OCI-LY1 (cell line): ENCODE results near the gene EEFSEC.

Experiments
- H2AFZ ChIP-seq: fragments of 200-600 bp; sonication (generic), shearing (Covaris generic); 2 replicates; pipeline ENCODE4 v1.6.0; 2014; ENCODE audit warnings: antibody characterized with exemption, mild to moderate bottlenecking, low read length
- H3F3A ChIP-seq: fragments of 200-600 bp; sonication (generic), shearing (Covaris generic); 2 replicates; pipeline ENCODE4 v1.6.0; 2014; ENCODE audit warnings: mild to moderate bottlenecking, antibody characterized with exemption, low read length, moderate library complexity; ENCODE audit not compliant: insufficient read depth
- H3K27ac ChIP-seq: fragments of 200-600 bp; sonication (generic); 2 replicates; pipeline ENCODE4 v1.5.1; 2014; ENCODE audit warnings: low read length, mixed run types, mild to moderate bottlenecking, low read depth; ENCODE audit not compliant: poor library complexity, severe bottlenecking
- H3K27me3 ChIP-seq: fragments of 200-600 bp; sonication (generic); 2 replicates; pipeline ENCODE4 v1.6.0; 2014; ENCODE audit warnings: antibody characterized with exemption, mild to moderate bottlenecking, low read length, moderate library complexity; ENCODE audit not compliant: insufficient read depth
- H3K36me3 ChIP-seq: fragments of 200-600 bp; sonication (generic); 2 replicates; pipeline ENCODE4 v1.6.1; 2014; ENCODE audit warnings: mild to moderate bottlenecking, antibody characterized with exemption, low read length, moderate library complexity, mixed read lengths; ENCODE audit not compliant: insufficient read depth
- H3K4me1 ChIP-seq: fragments of 200-600 bp; sonication (generic); 2 replicates; pipeline ENCODE4 v1.5.1; 2014; ENCODE audit warnings: mild to moderate bottlenecking, low read length, moderate library complexity; ENCODE audit not compliant: insufficient read depth, severe bottlenecking
- H3K4me2 ChIP-seq: fragments of 200-600 bp; sonication (generic), shearing (Covaris generic); 2 replicates; pipeline ENCODE4 v1.6.1; 2014; ENCODE audit warnings: low read length
- H3K4me3 ChIP-seq: fragments of 200-600 bp; sonication (generic); 2 replicates; pipeline ENCODE4 v1.5.1; 2014; ENCODE audit warnings: low read length, low read depth, mild to moderate bottlenecking, mixed read lengths; ENCODE audit not compliant: poor library complexity, severe bottlenecking
- H3K79me2 ChIP-seq: fragments of 200-600 bp; shearing (Covaris generic); 2 replicates; pipeline ENCODE4 v1.6.1; 2016; ENCODE audit warnings: mixed run types, low read length, mixed read lengths; ENCODE audit not compliant: insufficient read depth
- H3K9ac ChIP-seq: fragments of 200-600 bp; sonication (generic), shearing (Covaris generic); 2 replicates; pipeline ENCODE4 v1.6.1; 2014; ENCODE audit warnings: mild to moderate bottlenecking, low read length, mixed read lengths
- H3K9me2 ChIP-seq: fragments of 200-600 bp; sonication (generic), shearing (Covaris generic); 2 replicates; pipeline ENCODE4 v1.6.1; 2014; ENCODE audit warnings: low read depth, mild to moderate bottlenecking, low read length, mixed read lengths
- H3K9me3 ChIP-seq: fragments of 200-600 bp; shearing (Covaris generic); 2 replicates; pipeline ENCODE4 v1.6.1; 2014; ENCODE audit warnings: low read length, mixed read lengths
- H4K20me1 ChIP-seq: fragments of 200-600 bp; sonication (generic), shearing (Covaris generic); 2 replicates; pipeline ENCODE4 v1.6.0; 2016; ENCODE audit warnings: mild to moderate bottlenecking, low read length; ENCODE audit not compliant: insufficient read depth
- CTCF ChIP-seq: fragments of 200-600 bp; sonication (generic), shearing (Covaris generic); IDR thresholded peaks from 2 replicates; pipeline ENCODE4 v1.5.1; 2017; ENCODE audit warnings: mild to moderate bottlenecking, antibody characterized with exemption, low read length, moderate library complexity, mixed read lengths
- EZH2 ChIP-seq: fragments of 200-600 bp; sonication (generic), shearing (Covaris generic); IDR thresholded peaks from 2 replicates; pipeline ENCODE4 v1.8.0; 2017; ENCODE audit warnings: borderline replicate concordance, mixed run types, mild to moderate bottlenecking, antibody characterized with exemption, low read length, moderate library complexity, mixed read lengths

The EEFSEC gene

GRCh38 chr3:128170866-128171516, 17.7 kb downstream of the EEFSEC start:
- no peak overlapping the region for H2AFZ ChIP-seq
- no peaks in the 10 kb centered on the region for H3K79me2 ChIP-seq
- H3K4me2 ChIP-seq: no peak overlapping the region
- H3K9me3 ChIP-seq: no peaks in the 10 kb centered on the region
- H3K36me3 ChIP-seq: no peaks in the 10 kb centered on the region
- peak; percentile 62 for TF ChIP-seq CTCF
- no peak for TF ChIP-seq EZH2
- H3K27me3 ChIP-seq: no peaks in the 10 kb centered on the region
- H4K20me1 ChIP-seq: no peaks in the 10 kb centered on the region
- H3K4me3 ChIP-seq: no peak overlapping the region
- H3K9ac ChIP-seq: no peak overlapping the region
- H3F3A ChIP-seq: no peaks in the 10 kb centered on the region
- no peak overlapping the region for H3K27ac ChIP-seq
- H3K9me2 ChIP-seq: no peaks in the 10 kb centered on the region
- no peaks in the 10 kb centered on the region for H3K4me1 ChIP-seq

- peaks cover 9% of the 10 kb centered on the region for H3K4me1 ChIP-seq
- H3K9me2 ChIP-seq: no peaks in the 10 kb centered on the region
- H3K79me2 ChIP-seq: no peaks in the 10 kb centered on the region
- H3K4me2 ChIP-seq: no peak overlapping the region
- no peaks in the 10 kb centered on the region for H3F3A ChIP-seq
- no peak overlapping the region for H3K4me3 ChIP-seq
- H3K27ac ChIP-seq: no peak overlapping the region
- H3K9me3 ChIP-seq: no peaks in the 10 kb centered on the region
- no peaks in the 10 kb centered on the region for H4K20me1 ChIP-seq
- TF ChIP-seq CTCF (no peak), EZH2 (no peak)
- no peak overlapping the region for H2AFZ ChIP-seq
- H3K36me3 ChIP-seq: no peaks in the 10 kb centered on the region
- no peaks in the 10 kb centered on the region for H3K27me3 ChIP-seq
- no peak overlapping the region for H3K9ac ChIP-seq
These were observed 19.9 kb downstream of the EEFSEC start for GRCh38 chr3:128173200-128173599.

DNA sequence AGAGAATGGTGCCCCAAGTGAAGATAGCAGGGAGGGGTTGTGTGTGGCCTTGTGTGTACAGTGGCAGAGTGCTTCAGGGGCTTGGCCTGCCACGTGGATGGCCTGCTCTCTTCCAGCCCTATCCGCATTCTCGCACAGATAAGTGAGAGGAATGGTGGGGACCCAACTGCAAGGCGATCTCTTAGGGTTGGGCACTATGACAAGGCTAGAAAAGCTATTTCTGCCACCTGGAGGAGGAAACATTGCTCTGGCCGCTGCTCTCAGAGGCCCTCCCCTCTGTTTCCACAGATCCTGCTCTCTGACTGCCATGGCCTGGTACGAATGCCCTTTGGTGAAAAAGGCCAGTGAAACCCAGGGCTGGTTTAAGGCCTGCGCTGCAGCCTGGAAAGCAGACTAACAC, 20.6 kb downstream of the EEFSEC start:
- no peak overlapping the region for H3K4me3 ChIP-seq
- H3K4me1 ChIP-seq: peaks cover 15% of the 10 kb centered on the region
- H3K9me2 ChIP-seq: no peaks in the 10 kb centered on the region
- H4K20me1 ChIP-seq: no peaks in the 10 kb centered on the region
- H3K79me2 ChIP-seq: no peaks in the 10 kb centered on the region
- H3K9ac ChIP-seq: no peak overlapping the region
- H3K4me2 ChIP-seq: no peak overlapping the region
- no peaks in the 10 kb centered on the region for H3F3A ChIP-seq
- no peak overlapping the region for H3K27ac ChIP-seq
- no peaks in the 10 kb centered on the region for H3K27me3 ChIP-seq
- no peaks in the 10 kb centered on the region for H3K36me3 ChIP-seq
- TF ChIP-seq EZH2 (no peak), CTCF (no peak)
- H3K9me3 ChIP-seq: no peaks in the 10 kb centered on the region
- no peak overlapping the region for H2AFZ ChIP-seq
